Measurements from ENCODE around the gene FAM229B.

FAM229B gene

DNA sequence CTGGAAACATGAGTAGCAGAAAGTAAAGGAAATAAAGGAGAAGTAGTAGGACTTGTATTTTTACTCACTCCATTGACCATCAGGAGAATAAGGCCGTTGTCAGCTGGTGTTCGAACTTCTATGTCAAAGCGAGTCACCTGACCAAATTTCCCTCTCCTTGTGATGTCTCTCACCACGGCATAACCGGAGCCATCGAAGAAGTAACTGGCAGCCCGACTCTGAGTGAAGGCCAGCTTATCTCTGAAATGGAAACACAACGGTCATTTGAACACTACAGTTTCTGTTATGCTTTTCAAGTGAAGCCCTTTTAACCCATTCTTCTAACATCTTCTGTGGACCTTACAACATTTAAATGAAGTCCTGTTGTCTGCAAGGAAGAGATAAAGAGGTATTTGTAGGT lies 51.7 kb downstream of the FAM229B start:
- H3K36me3 ChIP-seq: no peaks in the 10 kb centered on the region
- H3K9me3 ChIP-seq (ENCODE audit: severe bottlenecking): no peaks in the 10 kb centered on the region
- TF ChIP-seq, protein P1, sequence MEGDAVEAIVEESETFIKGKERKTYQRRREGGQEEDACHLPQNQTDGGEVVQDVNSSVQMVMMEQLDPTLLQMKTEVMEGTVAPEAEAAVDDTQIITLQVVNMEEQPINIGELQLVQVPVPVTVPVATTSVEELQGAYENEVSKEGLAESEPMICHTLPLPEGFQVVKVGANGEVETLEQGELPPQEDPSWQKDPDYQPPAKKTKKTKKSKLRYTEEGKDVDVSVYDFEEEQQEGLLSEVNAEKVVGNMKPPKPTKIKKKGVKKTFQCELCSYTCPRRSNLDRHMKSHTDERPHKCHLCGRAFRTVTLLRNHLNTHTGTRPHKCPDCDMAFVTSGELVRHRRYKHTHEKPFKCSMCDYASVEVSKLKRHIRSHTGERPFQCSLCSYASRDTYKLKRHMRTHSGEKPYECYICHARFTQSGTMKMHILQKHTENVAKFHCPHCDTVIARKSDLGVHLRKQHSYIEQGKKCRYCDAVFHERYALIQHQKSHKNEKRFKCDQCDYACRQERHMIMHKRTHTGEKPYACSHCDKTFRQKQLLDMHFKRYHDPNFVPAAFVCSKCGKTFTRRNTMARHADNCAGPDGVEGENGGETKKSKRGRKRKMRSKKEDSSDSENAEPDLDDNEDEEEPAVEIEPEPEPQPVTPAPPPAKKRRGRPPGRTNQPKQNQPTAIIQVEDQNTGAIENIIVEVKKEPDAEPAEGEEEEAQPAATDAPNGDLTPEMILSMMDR (IDR thresholded peaks at IDR 0.05; ENCODE audit: low read depth, low read length): no peak
- no peaks in the 10 kb centered on the region for H3K27me3 ChIP-seq (ENCODE audit: insufficient read depth, low read depth, severe bottlenecking)
- H3K27ac ChIP-seq: no peak overlapping the region
- no peak for DNase-seq
- H3K4me3 ChIP-seq (ENCODE audit: low read depth, low read length): no peak overlapping the region

DNA sequence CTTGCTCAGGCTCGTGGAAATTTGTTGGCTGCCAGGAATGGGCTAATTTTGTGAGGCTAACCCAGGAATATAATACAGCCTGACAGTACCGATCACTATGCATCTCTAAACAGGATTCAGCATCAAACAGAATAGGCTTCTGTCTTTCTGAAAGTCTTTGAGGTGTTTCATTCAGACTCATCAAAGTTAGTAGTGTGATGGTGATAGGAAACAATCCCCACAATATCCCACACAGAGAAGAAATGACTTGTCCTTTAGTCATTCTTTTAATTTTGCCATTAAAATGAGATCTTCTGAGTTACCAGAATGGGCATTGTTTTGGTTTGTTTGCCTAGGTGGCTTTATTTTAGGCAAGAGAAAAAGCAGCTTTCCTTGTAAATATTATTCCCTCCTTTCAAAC lies 54.3 kb downstream of the FAM229B start:
- TF ChIP-seq, protein P1 (IDR thresholded peaks at IDR 0.05; ENCODE audit: low read depth, low read length): no peak
- Histone ChIP-seq H3K4me3 (ENCODE audit: low read depth, low read length) (no peak overlapping the region), H3K9me3 (ENCODE audit: severe bottlenecking) (no peaks in the 10 kb centered on the region), H3K27ac (no peak overlapping the region), H3K27me3 (ENCODE audit: insufficient read depth, low read depth, severe bottlenecking) (no peaks in the 10 kb centered on the region), H3K36me3 (no peaks in the 10 kb centered on the region)
- DNase-seq: no peak

DNA sequence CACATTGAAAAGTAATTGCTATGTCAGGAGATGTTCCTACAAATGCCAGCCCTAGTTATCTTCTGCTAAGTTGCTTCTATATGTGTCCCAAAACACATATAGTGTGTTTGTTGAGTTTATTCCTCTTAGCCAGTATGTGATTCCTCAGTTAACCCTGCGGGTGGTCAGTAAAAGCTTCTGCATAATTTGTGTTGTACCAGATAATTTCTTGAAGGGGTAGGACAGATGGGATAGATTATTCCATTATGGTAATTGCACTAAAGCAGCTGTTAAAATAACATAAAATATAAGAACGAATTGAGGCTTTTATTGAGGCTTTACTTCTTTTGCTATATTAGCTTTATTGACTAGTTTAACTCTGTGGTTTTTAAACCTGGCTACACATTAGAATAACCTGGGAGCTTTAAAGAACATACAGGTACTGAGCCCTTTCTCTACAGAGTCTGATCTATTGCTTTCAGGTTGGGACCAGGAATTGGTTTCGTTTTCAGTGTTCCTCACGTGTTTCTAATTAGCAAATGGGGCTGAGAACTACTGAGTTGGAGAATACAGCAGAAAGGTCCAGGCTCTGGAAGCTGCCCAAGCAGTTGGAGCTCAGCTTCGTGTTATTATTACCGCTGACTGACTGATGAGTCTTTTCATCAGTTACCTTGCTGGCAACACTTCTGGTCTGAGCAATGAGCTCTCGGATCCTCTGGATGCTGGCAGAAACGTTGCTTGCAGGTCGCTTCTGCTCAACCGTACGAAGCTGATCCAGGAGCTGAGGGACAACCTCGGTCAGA lies 56.9 kb downstream of the FAM229B start:
- DNase-seq: peak; percentile 23
- TF ChIP-seq, protein P1 (IDR thresholded peaks at IDR 0.05; ENCODE audit: low read depth, low read length): no peak
- Histone ChIP-seq H3K9me3 (ENCODE audit: severe bottlenecking) (no peaks in the 10 kb centered on the region), H3K36me3 (no peaks in the 10 kb centered on the region), H3K4me3 (ENCODE audit: low read depth, low read length) (peak overlapping the region; percentile 25), H3K27ac (peak overlapping the region; percentile 33), H3K27me3 (ENCODE audit: insufficient read depth, low read depth, severe bottlenecking) (no peaks in the 10 kb centered on the region)

DNA sequence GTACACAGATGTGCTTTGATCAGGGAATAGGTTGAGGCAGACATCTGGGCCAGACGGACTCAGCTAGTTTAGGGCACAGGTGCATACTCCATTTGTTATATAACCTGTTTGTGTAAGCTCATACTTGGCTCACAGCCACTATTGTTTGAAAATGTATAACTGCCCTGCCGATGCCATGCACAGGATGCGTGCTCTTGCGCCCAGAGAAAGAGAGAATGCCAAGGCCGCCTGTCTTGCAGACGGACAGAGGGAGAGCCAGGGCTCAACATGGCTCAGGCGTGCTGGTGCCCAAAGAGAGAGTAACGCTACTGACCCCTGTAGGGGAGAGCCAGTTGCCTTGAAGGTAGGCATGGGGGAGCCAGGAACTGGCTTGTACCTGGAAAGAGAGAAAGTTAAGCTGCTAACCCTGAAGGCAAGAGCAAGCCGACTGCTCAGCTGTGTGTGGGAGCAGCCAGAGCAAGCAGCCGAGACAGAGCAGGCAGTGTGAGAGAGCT lies 57.7 kb downstream of the FAM229B start:
- TF ChIP-seq, protein P1 (IDR thresholded peaks at IDR 0.05; ENCODE audit: low read depth, low read length): peak; percentile 22; the same call in 1 of the 2 replicates
- DNase-seq: peak; percentile 28
- Histone ChIP-seq H3K9me3 (ENCODE audit: severe bottlenecking) (no peaks in the 10 kb centered on the region), H3K27me3 (ENCODE audit: insufficient read depth, low read depth, severe bottlenecking) (no peaks in the 10 kb centered on the region), H3K36me3 (no peaks in the 10 kb centered on the region), H3K4me3 (ENCODE audit: low read depth, low read length) (no peak overlapping the region), H3K27ac (no peak overlapping the region; the same call in 1 of the 2 replicates)

DNA sequence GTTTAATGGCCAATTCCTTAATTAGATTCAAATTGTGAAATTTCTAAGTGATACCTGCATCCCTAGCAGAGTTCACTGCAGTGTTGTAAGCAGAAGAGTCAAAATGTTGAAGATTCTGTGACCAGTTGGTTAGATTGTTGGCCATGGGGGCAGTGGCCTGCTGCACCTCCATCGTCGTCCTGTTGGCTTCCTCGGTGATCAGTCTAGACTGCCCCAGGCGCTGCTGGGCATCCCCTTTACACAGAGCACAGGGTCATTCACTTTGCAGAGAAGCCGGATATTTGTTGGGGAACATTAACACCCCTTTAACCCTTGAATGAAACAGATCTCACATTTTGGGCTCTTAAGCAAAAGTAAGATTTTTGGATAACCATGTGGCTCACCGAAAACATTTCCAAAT lies 60.7 kb downstream of the FAM229B start:
- Histone ChIP-seq H3K36me3 (no peaks in the 10 kb centered on the region), H3K27me3 (ENCODE audit: insufficient read depth, low read depth, severe bottlenecking) (no peaks in the 10 kb centered on the region), H3K27ac (no peak overlapping the region), H3K9me3 (ENCODE audit: severe bottlenecking) (no peaks in the 10 kb centered on the region), H3K4me3 (ENCODE audit: low read depth, low read length) (no peak overlapping the region)
- TF ChIP-seq, protein P1 (IDR thresholded peaks at IDR 0.05; ENCODE audit: low read depth, low read length): no peak
- DNase-seq: no peak
